HG02884 (cell line): ENCODE data around the gene TGFB1.
"Not testable (repeated sequence)": the region's sequence is repeated elsewhere in the genome, so short reads cannot be mapped to it uniquely, and the experiment has no call there.

ENCODE experiments used
- ATAC-seq: cut with Tn5 transposase; IDR thresholded peaks from one replicate; pipeline ENCODE4 v1.9.1; 2021; ENCODE audit warnings: mild to moderate bottlenecking, moderate library complexity; ENCODE audit not compliant: unreplicated experiment

Gene TGFB1

DNA sequence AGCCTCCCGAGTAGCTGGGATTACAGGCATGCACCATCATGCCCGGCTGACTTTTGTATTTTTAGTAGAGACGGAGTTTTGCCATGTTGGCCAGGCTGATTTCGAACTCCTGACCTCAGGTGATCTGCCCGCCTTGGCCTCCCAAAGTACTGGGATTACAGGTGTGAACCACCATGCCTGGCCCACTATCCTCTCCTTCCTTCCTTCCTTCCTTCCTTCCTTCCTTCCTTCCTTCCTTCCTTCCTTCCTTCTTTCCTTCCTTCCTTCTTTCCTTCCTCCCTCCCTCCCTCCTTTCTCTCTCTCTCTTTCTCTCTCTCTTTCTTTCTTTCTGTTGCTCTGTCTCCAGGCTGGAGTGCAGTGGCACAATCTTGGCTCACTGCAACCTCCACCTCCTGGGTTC lies 17.4 kb upstream of the TGFB1 start:
- not testable (repeated sequence) for ATAC-seq

DNA sequence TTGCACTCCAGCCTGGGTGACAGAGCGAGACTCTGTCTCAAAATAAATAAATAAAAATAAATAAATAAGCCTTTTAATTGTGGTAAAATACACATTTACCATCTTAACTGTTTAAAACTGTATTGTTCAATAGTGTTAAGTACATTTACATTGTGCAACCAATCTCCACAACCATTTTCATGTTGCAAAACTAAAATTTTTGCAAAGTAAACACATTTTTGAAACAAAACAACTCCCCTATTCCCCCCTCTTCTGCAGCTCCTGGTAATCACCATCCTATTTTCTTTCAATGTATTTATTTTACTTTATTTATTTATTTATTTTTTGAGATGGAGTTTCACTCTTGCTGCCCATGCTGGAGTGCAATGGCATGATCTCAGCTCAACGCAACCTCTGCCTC lies 16.0 kb upstream of the TGFB1 start:
- no peak for ATAC-seq

DNA sequence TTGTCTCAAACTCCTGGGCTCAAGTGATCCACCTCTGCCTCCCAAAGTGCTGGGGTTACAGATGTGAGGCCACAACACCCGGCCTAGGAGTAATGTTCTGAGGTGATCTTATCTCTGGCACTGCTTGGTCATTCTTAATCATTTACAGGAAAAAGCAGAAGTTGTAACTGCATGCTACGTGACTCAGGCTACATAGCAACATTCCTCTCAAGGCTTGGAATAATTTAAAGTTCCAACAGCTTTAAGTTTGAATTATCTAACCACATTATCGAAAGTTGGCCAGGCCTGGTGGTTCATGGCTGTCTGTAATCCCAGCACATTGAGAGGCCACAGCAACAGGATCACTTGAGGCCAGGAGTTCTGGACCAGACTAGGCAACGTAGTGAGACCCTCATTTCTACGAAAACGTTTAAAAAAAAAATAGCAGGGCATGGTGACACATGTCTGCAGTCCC lies 14.2 kb upstream of the TGFB1 start:
- ATAC-seq, result no peak

DNA sequence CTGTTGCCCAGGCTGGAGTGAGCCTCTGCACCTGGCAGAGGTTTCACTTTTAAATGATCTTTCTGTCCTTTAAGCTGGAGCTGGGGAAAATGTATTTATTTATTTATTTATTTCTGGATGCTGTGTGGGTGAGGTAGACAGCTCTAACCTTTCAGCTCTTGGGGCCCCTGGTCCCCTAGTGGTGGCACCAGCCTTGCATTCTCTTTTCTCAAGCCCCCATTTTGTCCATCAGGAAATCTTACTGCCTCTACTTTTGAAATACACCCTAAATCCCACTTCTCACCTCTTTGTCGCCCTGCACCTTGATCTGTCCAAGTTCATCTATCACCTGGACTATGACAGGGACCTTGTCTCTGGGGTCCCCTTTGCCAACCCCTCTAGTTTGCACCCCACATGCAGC lies 12.4 kb upstream of the TGFB1 start:
- ATAC-seq, result no peak

DNA sequence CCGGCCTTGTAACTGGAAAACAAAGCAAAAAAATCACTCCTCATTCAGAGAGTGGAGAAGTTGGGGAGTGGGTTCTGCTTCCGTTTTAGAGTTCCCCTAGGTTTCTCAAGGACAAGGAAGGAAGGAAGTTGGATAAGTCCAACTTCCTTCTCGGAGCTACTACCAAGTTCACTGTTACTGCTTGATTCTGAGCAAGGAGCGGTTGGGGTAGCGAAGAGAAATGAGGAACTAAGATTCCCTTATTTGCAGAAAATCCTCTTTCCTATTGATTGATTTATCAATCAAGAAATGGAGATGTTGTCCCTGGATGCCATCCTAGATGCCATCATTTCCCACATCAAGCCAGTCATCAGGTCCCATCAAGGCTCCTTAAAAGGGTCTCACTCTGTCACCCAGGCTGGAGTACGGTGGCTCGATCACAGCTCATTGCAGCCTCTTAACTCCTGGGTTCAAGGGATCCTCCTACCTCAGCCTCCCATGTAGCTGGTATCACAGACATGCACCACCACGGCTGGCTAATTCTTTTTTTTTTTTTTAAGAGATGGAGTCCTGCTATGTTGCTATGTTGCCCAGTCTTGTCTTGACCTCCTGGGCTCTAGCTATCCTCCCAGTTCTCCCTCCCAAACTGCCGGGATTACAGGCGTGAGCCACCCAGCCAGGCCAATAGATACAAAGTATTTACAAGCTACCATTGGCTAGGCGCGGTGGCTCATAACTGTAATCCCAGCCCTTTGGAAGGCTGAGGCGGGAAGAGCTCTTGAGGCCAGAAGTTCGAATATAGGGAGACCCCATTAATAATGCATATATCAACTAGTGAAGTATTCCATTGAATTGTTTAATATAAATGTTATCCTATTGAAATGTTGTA lies 11.0 kb upstream of the TGFB1 start:
- no peak for ATAC-seq

DNA sequence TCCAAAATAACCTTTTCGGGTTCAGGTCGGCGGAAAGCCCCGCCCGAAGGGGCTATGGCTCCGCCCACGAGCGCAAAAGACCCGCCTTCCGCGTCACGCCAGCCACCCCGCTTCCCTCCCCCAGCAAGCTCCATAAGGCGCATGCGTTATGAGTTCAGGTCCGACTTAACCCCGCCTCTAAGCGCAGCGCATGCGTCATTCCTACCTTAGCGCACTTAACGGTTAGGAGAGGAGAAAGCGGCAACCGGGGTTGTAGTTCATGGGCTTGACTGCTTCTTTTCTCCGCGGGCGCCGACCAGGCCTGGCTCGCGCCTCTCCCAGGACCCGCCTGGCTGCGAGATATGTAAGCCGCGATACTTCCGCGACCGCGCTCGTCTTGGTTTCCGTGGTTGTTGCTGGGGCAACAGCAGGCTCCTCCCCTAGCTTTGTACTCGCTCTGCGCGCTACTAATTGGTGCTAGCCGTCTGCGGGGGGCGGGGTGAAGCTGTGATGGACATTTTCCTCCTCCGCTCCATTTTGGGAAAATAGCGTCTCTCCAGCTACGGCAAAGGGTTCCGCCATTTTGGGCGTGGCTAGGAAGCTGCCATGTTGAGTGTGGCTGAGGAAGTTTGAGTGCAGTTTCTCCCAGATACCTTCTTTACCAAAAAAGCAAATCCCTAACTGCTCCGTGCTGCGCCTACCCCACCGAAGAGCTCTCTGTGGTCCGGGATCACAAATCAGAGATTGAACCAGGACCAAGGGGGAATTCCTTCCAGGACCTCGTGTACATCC lies 10.2 kb upstream of the TGFB1 start, which contains the start of gene B9D2:
B9D2 (minus strand) TSS at position 397 of the 771 bp plus-strand sequence. CDS start 630 bp downstream, outside the sequence.
- ATAC-seq, result peak; percentile 69

DNA sequence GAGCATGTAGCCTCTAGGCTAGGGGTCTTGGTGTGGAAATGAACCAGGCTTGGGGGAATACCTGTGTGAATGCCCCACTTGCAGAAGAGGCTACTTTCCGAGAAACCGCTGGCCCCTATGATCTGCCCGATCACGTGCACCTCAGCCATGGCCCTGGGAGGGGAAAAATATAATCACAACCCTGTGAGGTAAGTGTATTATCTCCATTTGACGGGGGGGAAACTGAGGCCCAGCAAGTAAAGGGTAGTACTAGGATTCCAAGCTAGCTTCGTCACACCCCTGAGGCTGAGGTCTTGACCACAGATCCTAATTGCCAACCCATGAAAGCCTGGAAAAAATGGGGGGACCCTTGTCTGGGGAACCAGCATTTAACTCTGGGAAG lies 9.6 kb upstream of the TGFB1 start:
- ATAC-seq, result no peak

DNA sequence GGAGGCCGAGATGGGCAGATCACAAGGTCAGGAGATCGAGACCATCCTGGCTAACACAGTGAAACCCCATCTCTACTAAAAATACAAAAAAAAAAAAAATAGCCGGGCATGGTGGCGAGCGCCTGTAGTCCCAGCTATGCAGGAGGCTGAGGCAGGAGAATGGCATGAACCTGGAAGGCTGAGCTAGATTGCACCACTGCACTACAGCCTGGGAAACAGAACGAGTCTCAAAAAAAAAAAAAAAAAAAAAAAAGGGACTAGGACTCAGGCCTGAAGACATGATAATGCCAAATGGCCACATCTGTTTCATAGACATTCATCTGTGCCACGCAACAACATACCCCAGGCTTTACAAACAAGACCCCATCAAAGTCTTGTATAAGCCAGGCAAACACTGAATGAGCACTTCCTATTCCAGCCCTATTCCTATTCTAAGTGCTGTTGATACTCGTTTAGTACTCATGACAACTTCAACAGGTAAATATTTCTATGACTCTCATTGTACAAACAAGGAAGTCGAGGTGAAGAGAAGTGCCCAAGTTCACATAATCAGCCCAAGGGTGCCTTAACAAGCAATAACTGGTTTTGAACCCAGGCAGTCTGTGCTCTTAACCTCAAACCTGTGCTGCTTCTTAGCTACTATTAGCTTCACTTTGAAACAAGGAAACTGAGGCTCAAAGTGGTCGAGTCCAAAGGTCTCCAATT lies 8.6 kb upstream of the TGFB1 start:
- no peak for ATAC-seq

DNA sequence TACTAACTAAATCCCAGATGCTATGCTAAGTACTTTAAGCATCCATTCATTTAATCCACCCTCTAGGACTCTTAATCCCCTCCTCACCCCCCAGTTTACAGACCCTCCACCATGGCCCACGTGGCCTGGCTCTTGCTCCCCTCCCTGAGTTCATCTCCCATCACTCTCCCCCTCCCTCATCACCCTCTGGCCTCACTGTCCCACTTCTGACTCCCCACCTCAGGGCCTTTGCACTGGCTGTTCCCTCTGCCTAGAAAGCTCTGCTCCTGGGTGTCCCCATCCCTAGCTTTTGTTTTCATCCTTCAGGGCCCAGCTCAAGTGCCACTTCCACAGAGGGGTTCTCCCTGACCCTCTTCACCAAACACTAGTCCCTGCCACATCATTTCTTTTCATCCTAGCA lies 6.0 kb upstream of the TGFB1 start:
- no peak for ATAC-seq

DNA sequence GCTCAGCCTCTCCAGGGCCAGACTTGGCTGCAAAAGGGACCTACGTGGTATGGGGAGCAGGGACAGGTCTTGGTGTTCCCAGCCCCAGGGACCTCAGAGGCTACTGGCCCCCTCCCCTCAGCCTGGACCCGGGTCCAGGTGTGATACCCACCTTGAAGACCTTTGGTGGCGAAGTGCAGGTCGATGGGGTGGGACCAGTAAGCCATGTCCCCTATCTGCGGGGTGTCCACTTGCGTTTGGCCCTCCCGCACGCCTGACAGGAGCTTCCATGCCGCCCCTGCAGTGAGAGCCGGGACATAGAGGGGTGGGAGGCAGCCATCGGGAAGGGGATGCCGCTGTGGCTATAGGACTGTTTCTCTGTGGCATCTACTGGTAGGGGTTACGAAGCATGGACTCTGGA lies 4.0 kb upstream of the TGFB1 start:
- no peak for ATAC-seq

DNA sequence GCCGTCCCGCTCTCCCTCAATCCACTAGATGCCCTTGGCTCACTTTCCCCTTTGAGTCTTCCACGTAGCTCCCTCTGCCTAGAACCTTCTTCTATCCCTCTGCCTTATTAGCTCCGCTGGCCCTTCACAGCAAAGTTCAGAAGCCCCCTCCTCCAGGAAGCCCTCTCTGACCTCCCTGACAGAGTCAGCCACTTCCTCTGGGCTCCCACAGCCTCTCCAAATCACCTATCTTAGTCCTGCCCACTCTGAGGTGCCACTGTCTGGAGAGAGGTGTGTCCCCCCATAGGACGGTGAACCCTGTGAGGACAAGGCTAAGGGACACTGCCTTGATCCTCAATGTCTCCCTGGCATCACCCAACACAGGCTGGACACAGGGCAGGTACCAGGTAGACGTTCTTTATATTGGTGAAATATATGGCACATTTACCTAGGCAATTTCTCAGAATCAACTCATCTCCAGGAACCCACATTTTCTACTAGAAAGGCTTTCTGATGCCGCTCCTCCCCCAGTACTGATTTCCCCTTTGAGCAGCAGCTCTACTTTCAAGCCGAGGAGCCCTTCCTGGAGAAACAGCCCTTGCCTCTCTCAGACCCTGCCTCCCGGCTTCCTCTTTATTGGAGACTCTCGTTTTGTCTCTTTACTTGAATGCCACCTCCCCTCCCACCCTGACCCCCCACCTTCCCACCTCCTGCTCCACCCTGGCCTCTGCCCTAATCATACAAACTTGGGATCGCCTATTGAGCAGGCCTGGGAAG lies 3.4 kb upstream of the TGFB1 start:
- no peak for ATAC-seq

DNA sequence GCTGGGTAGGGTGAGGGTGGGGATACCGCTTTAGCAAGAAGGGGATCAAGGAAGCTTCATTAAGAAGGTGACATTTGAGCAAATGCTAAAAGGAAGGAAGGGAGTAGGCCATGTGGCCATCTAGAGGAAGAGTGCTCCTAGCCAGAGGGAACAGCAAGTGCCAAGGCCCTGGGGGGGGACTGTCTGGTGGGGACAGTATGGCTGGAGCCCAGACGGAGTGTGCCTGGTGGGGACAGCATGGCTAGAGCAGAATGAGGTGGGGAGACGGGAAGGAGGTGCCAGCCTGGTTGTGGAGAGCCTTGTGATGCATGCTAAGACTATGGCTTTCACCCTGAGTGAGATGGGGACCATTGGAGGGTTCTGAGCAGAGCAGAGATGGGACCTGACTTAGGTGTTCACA lies 2.1 kb upstream of the TGFB1 start:
- ATAC-seq, result no peak

DNA sequence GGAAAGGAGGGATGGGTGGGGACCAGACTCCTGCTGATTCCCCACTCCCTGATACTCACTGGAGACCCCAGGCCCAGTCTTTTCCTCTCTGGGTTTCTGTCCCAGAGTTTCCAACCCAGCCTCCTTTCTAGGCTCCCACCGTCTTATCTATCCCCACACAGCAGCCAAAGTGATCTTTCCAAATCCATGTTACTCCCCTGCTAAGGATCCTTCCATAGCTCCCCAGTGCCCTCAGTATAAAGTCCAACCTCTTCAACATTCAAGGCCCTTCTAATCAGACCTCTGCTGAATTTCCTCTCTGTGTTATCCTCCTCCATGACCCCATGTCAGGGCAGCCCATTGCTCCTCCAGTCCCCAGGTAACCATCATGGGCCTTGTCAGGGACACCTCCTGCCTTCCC lies 1.3 kb upstream of the TGFB1 start:
- no peak for ATAC-seq

DNA sequence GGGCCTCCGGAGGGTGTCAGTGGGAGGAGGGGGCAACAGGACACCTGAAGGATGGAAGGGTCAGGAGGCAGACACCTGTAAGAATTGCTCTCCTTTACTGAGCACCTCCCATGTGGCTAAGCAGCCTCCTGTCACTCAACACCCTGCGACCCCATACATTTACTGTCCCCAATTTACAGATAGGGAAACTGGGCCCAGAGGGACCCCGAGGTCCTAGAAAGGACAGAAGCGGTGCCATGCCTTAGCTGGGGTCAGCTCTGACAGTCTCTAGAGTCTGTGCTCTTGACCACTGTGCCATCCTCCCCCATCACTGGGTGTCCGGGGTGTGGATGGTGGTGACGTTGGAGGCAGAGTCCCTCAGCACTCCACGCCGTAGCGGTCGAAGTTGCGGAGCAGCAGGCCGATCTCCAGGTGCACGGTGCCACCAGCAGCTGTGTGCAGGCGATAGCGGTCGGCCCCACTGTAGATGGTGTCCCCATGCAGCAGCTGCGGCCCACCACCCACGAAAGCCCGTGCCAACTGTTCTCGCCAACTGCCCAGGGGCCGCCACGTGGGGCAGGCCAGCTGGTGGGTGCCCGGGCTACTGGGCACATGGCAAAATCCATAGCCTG lies 726 bp upstream of the TGFB1 start:
- ATAC-seq, result no peak

DNA sequence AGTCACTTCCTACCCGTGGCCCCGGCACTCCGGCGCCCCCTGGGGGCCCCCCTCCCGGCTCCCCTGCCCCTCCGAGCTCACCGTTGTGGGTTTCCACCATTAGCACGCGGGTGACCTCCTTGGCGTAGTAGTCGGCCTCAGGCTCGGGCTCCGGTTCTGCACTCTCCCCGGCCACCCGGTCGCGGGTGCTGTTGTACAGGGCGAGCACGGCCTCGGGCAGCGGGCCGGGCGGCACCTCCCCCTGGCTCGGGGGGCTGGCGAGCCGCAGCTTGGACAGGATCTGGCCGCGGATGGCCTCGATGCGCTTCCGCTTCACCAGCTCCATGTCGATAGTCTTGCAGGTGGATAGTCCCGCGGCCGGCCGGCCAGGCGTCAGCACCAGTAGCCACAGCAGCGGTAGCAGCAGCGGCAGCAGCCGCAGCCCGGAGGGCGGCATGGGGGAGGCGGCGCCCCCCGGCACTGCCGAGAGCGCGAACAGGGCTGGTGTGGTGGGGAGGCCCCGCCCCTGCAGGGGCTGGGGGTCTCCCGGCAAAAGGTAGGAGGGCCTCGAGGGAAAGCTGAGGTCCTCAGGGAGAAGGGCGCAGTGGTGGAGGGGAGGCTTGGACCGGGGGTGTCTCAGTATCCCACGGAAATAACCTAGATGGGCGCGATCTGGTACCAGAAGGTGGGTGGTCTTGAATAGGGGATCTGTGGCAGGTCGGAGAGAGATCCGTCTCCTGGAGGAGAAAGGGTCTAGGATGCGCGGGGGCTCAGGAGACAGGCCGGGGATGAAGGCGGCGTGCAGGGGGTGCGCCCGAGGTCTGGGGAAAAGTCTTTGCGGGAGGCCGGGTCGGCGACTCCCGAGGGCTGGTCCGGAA lies 885 bp downstream of the TGFB1 start:
- no peak for ATAC-seq

DNA sequence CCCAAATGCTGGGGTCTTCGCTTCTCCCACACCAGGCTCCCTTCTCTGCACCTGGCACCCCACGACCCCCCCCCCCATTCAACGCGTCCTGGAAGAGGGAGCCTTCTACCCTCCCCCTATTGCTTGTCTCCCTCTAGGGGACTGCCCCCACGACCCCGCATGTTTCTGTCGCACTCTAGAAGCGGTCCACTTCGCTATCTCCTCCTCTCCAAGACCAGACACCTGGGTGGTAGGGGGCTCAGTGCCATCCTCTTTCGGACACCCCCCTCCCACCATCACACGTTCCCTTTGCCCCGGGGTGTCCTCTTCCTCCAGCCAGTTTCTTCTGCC lies 1.5 kb downstream of the TGFB1 start:
- no peak for ATAC-seq

DNA sequence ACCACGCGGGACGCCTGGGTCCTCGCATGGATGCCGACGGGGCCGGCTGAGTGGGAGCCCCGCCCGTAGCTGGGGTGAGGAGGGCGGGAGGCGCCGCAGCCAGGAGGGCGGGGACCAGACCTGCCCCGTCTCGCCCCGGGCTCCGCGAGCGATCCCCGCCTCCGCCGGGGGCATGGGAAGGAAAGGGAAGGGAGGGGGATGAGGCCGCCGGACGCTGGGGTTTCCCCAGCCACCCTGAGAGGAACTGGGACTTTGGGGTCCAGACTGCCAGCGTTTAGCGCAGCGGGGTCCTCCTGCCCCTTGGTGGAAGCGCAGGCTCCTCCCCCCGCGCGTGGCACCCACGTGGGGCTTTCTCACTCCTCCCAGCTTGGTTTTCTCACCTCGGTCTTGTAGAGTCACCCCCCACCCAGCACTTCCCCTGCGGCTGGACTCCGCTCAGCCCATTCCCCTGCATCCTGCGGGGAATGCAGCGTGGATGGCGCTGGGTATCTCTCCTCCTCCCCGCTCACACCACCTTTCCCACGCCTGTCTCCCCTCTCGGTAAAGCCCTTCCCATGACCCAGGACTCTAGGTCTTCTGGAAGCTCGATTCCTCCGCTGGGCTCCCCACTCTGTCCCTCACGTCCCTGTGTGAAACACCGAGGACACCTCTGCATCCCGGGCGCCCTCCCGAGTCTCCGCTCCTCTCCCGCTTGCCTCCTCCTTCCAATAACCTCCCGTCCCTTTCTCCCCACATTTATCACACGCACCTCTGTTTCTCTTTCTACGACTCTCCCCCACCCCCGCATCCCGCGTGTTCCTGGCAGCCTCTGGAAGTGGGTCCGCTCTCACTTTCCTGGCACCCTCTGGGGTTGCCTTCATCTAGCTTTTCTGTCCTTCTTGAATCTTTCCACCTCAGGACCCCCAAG lies 2.1 kb downstream of the TGFB1 start:
- no peak for ATAC-seq

DNA sequence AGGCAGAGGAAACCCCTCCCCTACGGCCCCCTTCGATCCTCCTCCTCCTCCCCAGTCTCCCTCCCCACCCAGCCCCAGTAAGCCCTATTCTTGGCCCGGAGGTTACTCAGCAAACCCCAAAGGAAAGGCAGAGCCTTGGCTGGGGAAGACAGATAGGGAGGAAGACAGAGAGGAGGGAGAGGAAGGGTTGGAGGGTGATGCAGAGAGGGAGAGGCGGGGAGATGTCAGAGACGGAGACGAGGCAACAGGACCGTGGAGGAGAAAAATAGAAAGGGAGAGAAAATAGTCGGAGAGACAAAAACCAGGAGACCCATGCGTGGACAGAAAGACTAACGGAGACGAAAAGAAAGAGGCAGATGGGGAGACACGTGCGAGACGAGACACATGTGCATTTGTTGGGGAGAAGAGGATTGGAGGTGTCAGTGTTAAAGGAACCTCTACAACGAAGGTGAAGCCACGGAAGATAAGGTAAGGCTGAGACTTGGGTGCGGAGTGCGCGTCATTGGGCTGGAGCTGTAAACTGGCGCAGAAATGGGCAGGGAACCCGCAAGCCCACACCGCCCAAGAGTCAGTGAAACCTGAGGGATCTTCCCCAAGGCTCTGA lies 2.9 kb downstream of the TGFB1 start:
- no peak for ATAC-seq
